ENCODE measurements around the gene ABCA4.

The ABCA4 gene

GRCh38 chr1:94103608-94104007 lies 17.3 kb downstream of the ABCA4 start:
- no peak for TF ChIP-seq CTCF (IDR thresholded peaks at IDR 0.05; ENCODE audit: extremely low read depth, missing control alignments)
- DNase-seq (ENCODE audit: low spot score), result no peak

- no peak for DNase-seq (ENCODE audit: low spot score)
- TF ChIP-seq CTCF (IDR thresholded peaks at IDR 0.05; ENCODE audit: extremely low read depth, missing control alignments), result no peak
Observed at GRCh38 chr1:94101613-94102525, 19.1 kb downstream of the ABCA4 start.

- no peak for TF ChIP-seq CTCF (IDR thresholded peaks at IDR 0.05; ENCODE audit: extremely low read depth, missing control alignments)
- no peak for DNase-seq (ENCODE audit: low spot score)
Observed at GRCh38 chr1:94100785-94101612, 19.9 kb downstream of the ABCA4 start.

GRCh38 chr1:94100129-94100784 lies 20.7 kb downstream of the ABCA4 start:
- no peak for TF ChIP-seq CTCF (IDR thresholded peaks at IDR 0.05; ENCODE audit: extremely low read depth, missing control alignments)
- no peak for DNase-seq (ENCODE audit: low spot score)

- no peak for TF ChIP-seq CTCF (IDR thresholded peaks at IDR 0.05; ENCODE audit: extremely low read depth, missing control alignments)
- DNase-seq (ENCODE audit: low spot score), result no peak
Observed at GRCh38 chr1:94099303-94099702, 21.6 kb downstream of the ABCA4 start.

- no peak for DNase-seq (ENCODE audit: low spot score)
- no peak for TF ChIP-seq CTCF (IDR thresholded peaks at IDR 0.05; ENCODE audit: extremely low read depth, missing control alignments)
Observed at GRCh38 chr1:94098585-94099111, 22.3 kb downstream of the ABCA4 start.

Data from GM20000 (cell line).